ENCODE results near the gene KSR2.

DNA sequence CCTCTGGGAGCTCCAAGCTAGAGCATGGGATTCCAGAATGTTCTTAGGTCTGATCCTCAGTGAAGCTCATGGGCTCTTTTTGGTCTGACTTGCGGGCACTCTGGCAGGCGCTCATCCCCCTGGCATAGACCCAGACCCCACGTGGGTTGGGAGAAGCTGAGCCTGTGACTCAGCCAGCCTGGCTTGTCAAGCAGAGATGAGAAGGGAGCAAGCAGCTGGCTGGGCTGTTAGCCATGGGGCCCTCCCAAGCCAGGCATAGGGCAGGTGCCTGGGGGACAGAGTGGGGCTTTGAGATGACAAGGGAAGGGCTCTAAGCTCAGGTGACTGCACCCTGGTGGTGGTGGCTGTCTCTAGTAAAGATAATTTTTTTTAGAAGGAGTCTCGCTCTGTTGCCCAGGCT is 527.0 kb downstream of the KSR2 start:
- TF ChIP-seq POLR2AphosphoS5 (IDR thresholded peaks at IDR 0.05), result no peak
- no peak for TF ChIP-seq POLR2A (IDR thresholded peaks at IDR 0.05)
